HepG2 (cell line): Measurements from ENCODE around the gene FOLR3. TPM values are rescaled to one million over a fixed set of nuclear protein-coding genes. Genes with fewer than 3 reads are reported as not detected.

Experiments
- ATAC-seq: fragments of 200-7000 bp; cut with Tn5 transposase; 3 replicates; pipeline ENCODE4 v1.9.1; 2020; ENCODE audit warnings: mild to moderate bottlenecking, moderate library complexity
- BruUV-seq: library from RNA; stranded (reverse); fragments of 400-500 nt; replicated peaks from 2 replicates; lab custom pipeline; 2021; lab: Mats Ljungman, UMichigan
- CTCF ChIA-PET: fragments of 300-600 bp; formaldehyde crosslinking; extraction: SDS; loops from one replicate; lab custom pipeline; 2021; ENCODE audit warnings: low total read pairs, inconsistent platforms, low intra/inter-chr PET ratio; lab: Yijun Ruan, JAX
- POLR2A ChIA-PET: fragments of 350-600 bp; sonication (Branson Sonifier 250); formaldehyde crosslinking; loops from one replicate; lab custom pipeline; 2020; ENCODE audit warnings: antibody characterized with exemption, inconsistent platforms; lab: Yijun Ruan, JAX
- DNase-seq: peaks from one replicate; pipeline ENCODE4 v3.0.0-alpha.2; 2015; ENCODE audit warnings: low spot score
- FAIRE-seq: peaks from 3 replicates; lab custom pipeline; 2011; peaks lifted over from hg19 to GRCh38; lab: Jason Lieb, UNC
- H2AFZ ChIP-seq: one replicate; pipeline ENCODE4 v1.6.1; 2011; ENCODE audit warnings: low read length, inconsistent platforms
- H3K27ac ChIP-seq: fragments of 300-600 bp; 3 replicates; pipeline ENCODE4 v1.8.0; 2011; ENCODE audit warnings: mixed run types, mild to moderate bottlenecking, mixed read lengths, low read length, inconsistent platforms; ENCODE audit not compliant: insufficient read depth; ENCODE audit errors: extremely low read length
- H3K27me3 ChIP-seq, 2 experiments: fragments of 200-600 bp in 1 of 2; 2 replicates in 1 of 2; 3 replicates in 1 of 2; pipeline versions ENCODE4 v1.6.0 to v1.8.0; 2011; ENCODE audit warnings: low read length in 2 of 2, mild to moderate bottlenecking in 2 of 2, moderate library complexity in 2 of 2, inconsistent platforms in 1 of 2; ENCODE audit not compliant: insufficient read depth in 2 of 2, control insufficient read depth in 1 of 2
- H3K36me3 ChIP-seq, 2 experiments: fragments of 200-600 bp in 1 of 2; replicated peaks in 1 of 2; 2 replicates in 1 of 2; 3 replicates in 1 of 2; pipeline versions ENCODE4 v1.5.1 to v1.8.0; 2011; ENCODE audit warnings: low read length in 2 of 2, inconsistent platforms in 1 of 2; ENCODE audit not compliant: insufficient read depth in 2 of 2, control insufficient read depth in 1 of 2
- H3K4me1 ChIP-seq: 2 replicates; pipeline ENCODE4 v1.5.1; 2012; ENCODE audit warnings: low read length, inconsistent platforms; ENCODE audit not compliant: insufficient read depth
- H3K4me2 ChIP-seq: 2 replicates; pipeline ENCODE4 v1.6.0; 2011; ENCODE audit warnings: low read depth, low read length, inconsistent platforms
- H3K4me3 ChIP-seq, 3 experiments: fragments of 200-600 bp in 1 of 3; sonication (generic), shearing (Covaris generic) in 1 of 3; replicated peaks in 1 of 3; 2 replicates each; pipeline ENCODE4 v1.5.1; 2011 to 2016; ENCODE audit warnings: low read length in 3 of 3, inconsistent platforms in 2 of 3, low read depth in 2 of 3, mild to moderate bottlenecking in 2 of 3, control low read depth in 1 of 3, mixed read lengths in 1 of 3; ENCODE audit not compliant: insufficient read depth in 1 of 3
- H3K79me2 ChIP-seq: one replicate; pipeline ENCODE4 v1.6.1; 2011; ENCODE audit warnings: low read length, inconsistent platforms; ENCODE audit not compliant: insufficient read depth
- H3K9ac ChIP-seq: 2 replicates; pipeline ENCODE4 v1.6.0; 2011; ENCODE audit warnings: mild to moderate bottlenecking, low read depth, low read length, inconsistent platforms; ENCODE audit not compliant: insufficient read depth
- H3K9me3 ChIP-seq: 2 replicates; pipeline ENCODE4 v1.5.1; 2012; ENCODE audit warnings: mild to moderate bottlenecking, low read length
- H4K20me1 ChIP-seq: 2 replicates; pipeline ENCODE4 v1.6.0; 2011; ENCODE audit warnings: inconsistent platforms, mild to moderate bottlenecking, low read length, moderate library complexity; ENCODE audit not compliant: insufficient read depth
- WGBS: methylation state at CpG from one replicate; pipeline ENCODE4 v1.1.6; 2017; ENCODE audit warnings: low lambda C conversion rate; 5-methylcytosine and 5-hydroxymethylcytosine counted together
- in situ Hi-C: cut with HindIII; loops from 2 replicates; pipeline ENCODE4 v1.10.0; 2017; ENCODE audit warnings: low pct_unique_long_range_greater_than_20kb; ENCODE audit not compliant: extremely low pct_ligation_motif_present
- intact Hi-C: fragments of 100-400 bp; cut with micrococcal nuclease; formaldehyde crosslinking; loops from one replicate; pipeline ENCODE4 v1.10.0; 2022; ENCODE audit not compliant: unreplicated experiment
- polyA plus RNA-seq, 8 experiments: library from polyadenylated mRNA; depleted of rRNA in 3 of 8; stranded (reverse) in 7 of 8; unstranded in 1 of 8; fragments of >200 nt; fragmentation: Illumina TruSeq in 4 of 8; extraction: Trizol in 4 of 8; gene quantifications; 2 replicates each; pipeline versions ENCODE4 v1.2.1 to v1.2.3, GENCODE V29; 2011 to 2016; ENCODE audit warnings: low read depth in 4 of 8, missing spikeins in 1 of 8, mixed read lengths in 1 of 8; ENCODE audit not compliant: insufficient read depth in 1 of 8
- total RNA-seq, 5 experiments: library from RNA; depleted of rRNA; stranded (reverse); fragments of >200 nt; fragmentation: Illumina TruSeq; extraction: Trizol; gene quantifications; 2 replicates each; pipeline ENCODE4 v1.2.3, GENCODE V29; 2016; ENCODE audit warnings: low read depth in 1 of 5
- TF ChIP-seq, protein P1 (sequence below): sonication (generic); formaldehyde crosslinking; IDR thresholded peaks from 2 replicates; pipeline ENCODE4 v1.5.0; 2020; ENCODE audit warnings: mild to moderate bottlenecking, missing genetic modification reagents, moderate library complexity
- TF ChIP-seq, protein P2 (sequence below): sonication (generic); formaldehyde crosslinking; IDR thresholded peaks from 2 replicates; pipeline ENCODE4 v1.5.0; 2020; ENCODE audit warnings: mild to moderate bottlenecking, missing genetic modification reagents

Gene FOLR3
- total and polyA plus RNA-seq, 2 of the 13 experiments (the other 11 are each of a cell fraction or from before 2014, with no cell fraction given): not detected

DNA sequence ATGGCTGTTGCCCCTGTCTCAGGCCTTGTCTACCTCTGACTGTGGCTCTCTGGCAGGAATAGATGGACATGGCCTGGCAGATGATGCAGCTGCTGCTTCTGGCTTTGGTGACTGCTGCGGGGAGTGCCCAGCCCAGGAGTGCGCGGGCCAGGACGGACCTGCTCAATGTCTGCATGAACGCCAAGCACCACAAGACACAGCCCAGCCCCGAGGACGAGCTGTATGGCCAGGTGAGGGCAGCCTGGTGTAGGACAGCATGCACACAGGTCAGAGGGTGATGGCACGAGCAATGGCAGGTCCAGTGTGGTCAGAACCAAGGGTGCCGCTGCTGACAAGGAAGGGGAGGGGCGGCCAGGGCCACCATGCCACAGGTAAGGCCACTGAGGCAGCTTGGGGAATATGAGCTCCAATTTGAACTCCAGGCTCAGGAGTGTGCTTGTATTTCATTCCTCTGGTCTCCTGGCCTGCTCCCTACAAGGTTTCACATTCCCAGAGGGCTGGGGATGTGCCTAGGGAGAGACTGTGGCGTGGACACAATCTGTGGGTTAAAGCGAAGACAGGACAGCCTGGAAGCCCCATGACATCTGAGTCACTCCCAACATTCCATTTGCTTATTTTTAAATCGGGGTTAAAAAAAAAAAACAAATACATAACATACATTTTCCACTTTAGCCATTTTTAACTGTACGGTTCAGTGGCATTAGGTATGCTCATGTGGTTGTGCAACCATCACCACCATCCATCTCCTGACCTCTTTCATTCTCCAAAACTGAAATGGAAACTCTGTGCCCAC is 562 bp downstream of the FOLR3 start:
- intact Hi-C loops: no loop called here
- in situ Hi-C loops: no loop called here
- ChIA-PET POLR2A (no interaction called here), CTCF (no interaction called here)
- Histone ChIP-seq H3K27ac (no peak overlapping the region), H3K27me3 (no peaks in the 10 kb centered on the region), H3K9ac (no peak overlapping the region), H3K4me2 (no peak overlapping the region; the same call in 1 of the 2 replicates), H2AFZ (no peak overlapping the region), H3K36me3 (no peaks in the 10 kb centered on the region), H3K9me3 (no peaks in the 10 kb centered on the region), H3K4me1 (no peaks in the 10 kb centered on the region), H3K79me2 (no peaks in the 10 kb centered on the region), H3K4me3 (no peak overlapping the region), H4K20me1 (no peaks in the 10 kb centered on the region)
- WGBS: 54% methylated on average over 6 of the region's 14 CpGs
- no TSS peak for BruUV-seq
- no peak for DNase-seq
- TF ChIP-seq, protein P1, sequence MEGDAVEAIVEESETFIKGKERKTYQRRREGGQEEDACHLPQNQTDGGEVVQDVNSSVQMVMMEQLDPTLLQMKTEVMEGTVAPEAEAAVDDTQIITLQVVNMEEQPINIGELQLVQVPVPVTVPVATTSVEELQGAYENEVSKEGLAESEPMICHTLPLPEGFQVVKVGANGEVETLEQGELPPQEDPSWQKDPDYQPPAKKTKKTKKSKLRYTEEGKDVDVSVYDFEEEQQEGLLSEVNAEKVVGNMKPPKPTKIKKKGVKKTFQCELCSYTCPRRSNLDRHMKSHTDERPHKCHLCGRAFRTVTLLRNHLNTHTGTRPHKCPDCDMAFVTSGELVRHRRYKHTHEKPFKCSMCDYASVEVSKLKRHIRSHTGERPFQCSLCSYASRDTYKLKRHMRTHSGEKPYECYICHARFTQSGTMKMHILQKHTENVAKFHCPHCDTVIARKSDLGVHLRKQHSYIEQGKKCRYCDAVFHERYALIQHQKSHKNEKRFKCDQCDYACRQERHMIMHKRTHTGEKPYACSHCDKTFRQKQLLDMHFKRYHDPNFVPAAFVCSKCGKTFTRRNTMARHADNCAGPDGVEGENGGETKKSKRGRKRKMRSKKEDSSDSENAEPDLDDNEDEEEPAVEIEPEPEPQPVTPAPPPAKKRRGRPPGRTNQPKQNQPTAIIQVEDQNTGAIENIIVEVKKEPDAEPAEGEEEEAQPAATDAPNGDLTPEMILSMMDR: peak; percentile 42; the same call in 1 of the 2 replicates
- TF ChIP-seq, protein P2, sequence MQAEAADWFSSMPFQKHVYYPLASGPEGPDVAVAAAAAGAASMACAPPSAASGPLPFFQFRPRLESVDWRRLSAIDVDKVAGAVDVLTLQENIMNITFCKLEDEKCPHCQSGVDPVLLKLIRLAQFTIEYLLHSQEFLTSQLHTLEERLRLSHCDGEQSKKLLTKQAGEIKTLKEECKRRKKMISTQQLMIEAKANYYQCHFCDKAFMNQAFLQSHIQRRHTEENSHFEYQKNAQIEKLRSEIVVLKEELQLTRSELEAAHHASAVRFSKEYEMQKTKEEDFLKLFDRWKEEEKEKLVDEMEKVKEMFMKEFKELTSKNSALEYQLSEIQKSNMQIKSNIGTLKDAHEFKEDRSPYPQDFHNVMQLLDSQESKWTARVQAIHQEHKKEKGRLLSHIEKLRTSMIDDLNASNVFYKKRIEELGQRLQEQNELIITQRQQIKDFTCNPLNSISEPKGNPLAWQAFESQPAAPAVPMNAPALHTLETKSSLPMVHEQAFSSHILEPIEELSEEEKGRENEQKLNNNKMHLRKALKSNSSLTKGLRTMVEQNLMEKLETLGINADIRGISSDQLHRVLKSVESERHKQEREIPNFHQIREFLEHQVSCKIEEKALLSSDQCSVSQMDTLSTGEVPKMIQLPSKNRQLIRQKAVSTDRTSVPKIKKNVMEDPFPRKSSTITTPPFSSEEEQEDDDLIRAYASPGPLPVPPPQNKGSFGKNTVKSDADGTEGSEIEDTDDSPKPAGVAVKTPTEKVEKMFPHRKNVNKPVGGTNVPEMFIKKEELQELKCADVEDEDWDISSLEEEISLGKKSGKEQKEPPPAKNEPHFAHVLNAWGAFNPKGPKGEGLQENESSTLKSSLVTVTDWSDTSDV (CRISPR knock-in tag): no peak
- FAIRE-seq: no peak
- ATAC-seq: peak; percentile 67
